Suprapubic skin (tissue), 4 donors: Measurements from ENCODE around the gene FAM229A. TPM values are rescaled to one million over a fixed set of nuclear protein-coding genes. Genes with fewer than 3 reads are reported as not detected.

Experiments
- DNase-seq, 2 donors: peaks; one replicate each; pipeline ENCODE4 v3.0.0-alpha.2; 2019; ENCODE audit warnings: low spot score in 2 of 2
- H3K27ac ChIP-seq: fragments of 200-600 bp; sonication (generic); one replicate; pipeline ENCODE4 v1.5.1; 2019
- H3K27me3 ChIP-seq: fragments of 200-600 bp; sonication (generic); one replicate; pipeline ENCODE4 v1.5.1; 2019
- H3K36me3 ChIP-seq: fragments of 200-600 bp; sonication (generic); one replicate; pipeline ENCODE4 v1.5.1; 2019
- H3K4me1 ChIP-seq: fragments of 200-600 bp; sonication (generic); one replicate; pipeline ENCODE4 v1.5.1; 2019
- H3K4me3 ChIP-seq: fragments of 200-600 bp; sonication (generic); one replicate; pipeline ENCODE4 v1.5.1; 2019; ENCODE audit warnings: mild to moderate bottlenecking
- H3K9me3 ChIP-seq: fragments of 200-600 bp; sonication (generic); one replicate; pipeline ENCODE4 v1.5.1; 2019
- EP300 ChIP-seq: sonication (generic); formaldehyde crosslinking; IDR thresholded peaks from one replicate; pipeline ENCODE4 v1.6.1; 2017; ENCODE audit warnings: antibody characterized with exemption
- POLR2A ChIP-seq, 2 donors: fragments of 450-650 bp; IDR thresholded peaks; one replicate each; pipeline ENCODE4 v1.6.1; 2017; ENCODE audit warnings: antibody characterized with exemption in 2 of 2, mild to moderate bottlenecking in 2 of 2, moderate library complexity in 2 of 2
- POLR2AphosphoS5 ChIP-seq, 3 donors: sonication (generic); formaldehyde crosslinking; IDR thresholded peaks; one replicate each; pipeline ENCODE4 v1.6.1; 2017; ENCODE audit warnings: antibody characterized with exemption in 3 of 3
- WGBS: methylation state at CpG from one replicate; pipeline ENCODE4 v1.1.5; 2018; 5-methylcytosine and 5-hydroxymethylcytosine counted together
- total RNA-seq, 4 donors: library from RNA; depleted of rRNA; stranded (reverse); fragments of >200 nt; gene quantifications; one replicate each; pipeline ENCODE4 v1.1.0, GENCODE V29; 2016
- TF ChIP-seq, protein P1 (sequence below), 2 donors: fragments of 200-600 bp in 1 of 2; fragments of 450-650 bp in 1 of 2; sonication (generic) in 1 of 2; IDR thresholded peaks; one replicate each; pipeline ENCODE4 v1.5.1; 2016 to 2019; ENCODE audit warnings: antibody characterized with exemption in 2 of 2, mild to moderate bottlenecking in 1 of 2, moderate library complexity in 1 of 2

The FAM229A gene
- total RNA-seq, 4 donors from 2014 or later: 4.4 to 41.8 (median 16.3) TPM

GRCh38 chr1:32352239-32352745 is 10.0 kb downstream of the FAM229A start:
- no peaks in the 10 kb centered on the region for H3K9me3 ChIP-seq
- no peak for DNase-seq
- no peaks in the 10 kb centered on the region for H3K36me3 ChIP-seq
- TF ChIP-seq, protein P1, sequence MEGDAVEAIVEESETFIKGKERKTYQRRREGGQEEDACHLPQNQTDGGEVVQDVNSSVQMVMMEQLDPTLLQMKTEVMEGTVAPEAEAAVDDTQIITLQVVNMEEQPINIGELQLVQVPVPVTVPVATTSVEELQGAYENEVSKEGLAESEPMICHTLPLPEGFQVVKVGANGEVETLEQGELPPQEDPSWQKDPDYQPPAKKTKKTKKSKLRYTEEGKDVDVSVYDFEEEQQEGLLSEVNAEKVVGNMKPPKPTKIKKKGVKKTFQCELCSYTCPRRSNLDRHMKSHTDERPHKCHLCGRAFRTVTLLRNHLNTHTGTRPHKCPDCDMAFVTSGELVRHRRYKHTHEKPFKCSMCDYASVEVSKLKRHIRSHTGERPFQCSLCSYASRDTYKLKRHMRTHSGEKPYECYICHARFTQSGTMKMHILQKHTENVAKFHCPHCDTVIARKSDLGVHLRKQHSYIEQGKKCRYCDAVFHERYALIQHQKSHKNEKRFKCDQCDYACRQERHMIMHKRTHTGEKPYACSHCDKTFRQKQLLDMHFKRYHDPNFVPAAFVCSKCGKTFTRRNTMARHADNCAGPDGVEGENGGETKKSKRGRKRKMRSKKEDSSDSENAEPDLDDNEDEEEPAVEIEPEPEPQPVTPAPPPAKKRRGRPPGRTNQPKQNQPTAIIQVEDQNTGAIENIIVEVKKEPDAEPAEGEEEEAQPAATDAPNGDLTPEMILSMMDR (IDR thresholded peaks at IDR 0.05): no peak
- peak overlapping the region; percentile 87 for H3K27ac ChIP-seq
- peak overlapping the region; percentile 66 for H3K4me3 ChIP-seq
- H3K27me3 ChIP-seq: no peaks in the 10 kb centered on the region
- WGBS: 52% methylated on average over 8 of the region's 8 CpGs
- peaks cover 42% of the 10 kb centered on the region for H3K4me1 ChIP-seq

- 3% methylated on average over 28 of the region's 75 CpGs for WGBS
Measured at GRCh38 chr1:32351399-32352238, 10.7 kb downstream of the FAM229A start.

DNA sequence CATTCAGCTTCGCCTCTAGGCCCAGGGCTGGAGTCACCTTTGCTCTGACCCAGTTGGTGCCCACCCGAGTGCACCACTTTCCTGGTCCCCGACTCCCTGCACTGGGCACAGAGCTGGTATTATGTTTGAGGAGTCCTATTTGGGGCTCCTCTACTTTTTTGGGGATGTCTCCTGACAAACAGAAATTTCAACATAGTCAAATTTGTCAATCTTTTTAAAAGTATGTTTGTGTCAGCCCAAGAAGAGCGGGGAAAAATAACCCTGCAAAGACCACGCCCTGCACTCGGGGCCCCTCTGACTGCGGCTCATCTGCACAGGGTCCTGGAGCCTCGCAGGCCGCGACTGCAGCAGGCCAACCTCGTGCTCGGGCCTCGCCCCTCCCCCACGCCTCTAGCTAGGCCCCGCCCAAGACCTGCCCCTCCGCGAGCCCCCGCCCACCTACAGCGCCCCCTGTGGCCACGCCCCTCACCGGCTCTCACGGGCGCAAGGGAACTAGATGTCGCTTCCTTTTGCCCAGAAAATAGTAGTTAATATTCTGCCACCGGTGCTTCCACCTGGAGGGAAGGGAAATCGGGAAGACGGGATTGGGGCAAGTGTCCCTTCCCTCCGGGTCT is 11.4 kb downstream of the FAM229A start:
- Histone ChIP-seq H3K4me3 (peak overlapping the region; percentile 66), H3K9me3 (no peaks in the 10 kb centered on the region), H3K27me3 (no peaks in the 10 kb centered on the region), H3K4me1 (peaks cover 42% of the 10 kb centered on the region), H3K27ac (peak overlapping the region; percentile 87), H3K36me3 (no peaks in the 10 kb centered on the region)
- 28% methylated on average over 19 of the region's 28 CpGs for WGBS
- TF ChIP-seq POLR2AphosphoS5 (IDR thresholded peaks at IDR 0.05): no peak
- TF ChIP-seq, protein P1 (IDR thresholded peaks at IDR 0.05): peak; percentile 14 to 75
- DNase-seq: peak; percentile 88 to 89

More at GRCh38 chr1:32351399-32352238, 10.7 kb downstream of the FAM229A start:
- Histone ChIP-seq H3K4me1 (peaks cover 42% of the 10 kb centered on the region), H3K9me3 (no peaks in the 10 kb centered on the region), H3K27ac (peak overlapping the region; percentile 87), H3K27me3 (no peaks in the 10 kb centered on the region), H3K4me3 (peak overlapping the region; percentile 66), H3K36me3 (no peaks in the 10 kb centered on the region)
- peak; percentile 97 to 98 for DNase-seq
- TF ChIP-seq POLR2AphosphoS5 (IDR thresholded peaks at IDR 0.05) (peak in 2 of 3 donors; percentile 21 to 81), POLR2A (IDR thresholded peaks at IDR 0.05) (peak in 1 of 2 donors; percentile 74)
- TF ChIP-seq, protein P1 (IDR thresholded peaks at IDR 0.05): no peak

DNA sequence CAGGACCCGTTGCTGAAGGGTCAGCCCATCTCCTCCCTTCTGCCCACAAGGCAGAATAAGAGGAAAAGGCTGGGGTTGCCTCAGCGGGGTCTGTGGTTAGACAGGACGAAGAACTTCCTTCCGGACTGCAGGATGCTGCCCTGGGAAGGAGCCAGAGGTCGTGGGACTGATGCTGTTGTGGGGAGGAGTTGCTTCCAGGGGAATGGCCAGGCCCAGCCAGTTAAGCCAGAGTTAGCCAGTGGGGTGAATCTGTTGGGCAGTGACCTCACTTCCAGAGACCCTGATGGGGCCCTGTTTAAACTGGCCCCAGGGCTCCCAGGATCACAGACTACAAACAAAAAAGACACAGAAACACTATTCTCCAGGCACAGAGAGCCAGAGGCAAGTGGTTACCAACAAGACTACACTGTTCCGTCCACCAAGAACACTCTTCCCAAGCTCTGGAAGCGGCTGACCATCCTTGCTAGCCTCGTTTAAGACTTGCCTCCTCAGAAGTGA is 13.0 kb downstream of the FAM229A start:
- Histone ChIP-seq H3K36me3 (no peaks in the 10 kb centered on the region), H3K4me3 (no peak overlapping the region), H3K27me3 (no peaks in the 10 kb centered on the region), H3K27ac (no peak overlapping the region), H3K4me1 (peaks cover 41% of the 10 kb centered on the region), H3K9me3 (no peaks in the 10 kb centered on the region)
- TF ChIP-seq, protein P1 (IDR thresholded peaks at IDR 0.05): no peak
- no peak for TF ChIP-seq POLR2A (IDR thresholded peaks at IDR 0.05)
- no peak for TF ChIP-seq EP300
- TF ChIP-seq POLR2AphosphoS5 (IDR thresholded peaks at IDR 0.05): no peak
- no peak for DNase-seq
- WGBS: 40% methylated on average over 3 of the region's 8 CpGs
